C4-2B (cell line): Measurements from ENCODE around the gene TRAPPC14.

Source experiments
- CTCF ChIP-seq: fragments of 450-650 bp; conservative IDR thresholded peaks from 2 replicates; pipeline ENCODE4 v1.5.1; 2017; ENCODE audit warnings: mild to moderate bottlenecking
- ZFX ChIP-seq: fragments of 450-650 bp; IDR thresholded peaks from 2 replicates; pipeline ENCODE4 v1.6.1; 2017

- TF ChIP-seq CTCF, result no peak
- TF ChIP-seq ZFX, result no peak
These were observed 39.2 kb downstream of the TRAPPC14 start, which contains the start of the genes CNPY4 and TAF6 for GRCh38 chr7:100119072-100119969.
